HG03432 (cell line): Measurements from ENCODE around the gene LRRC18.

Experiments used
- ATAC-seq: cut with Tn5 transposase; IDR thresholded peaks from one replicate; pipeline ENCODE4 v1.9.1; 2021; ENCODE audit warnings: mild to moderate bottlenecking, moderate library complexity; ENCODE audit not compliant: unreplicated experiment

LRRC18 gene

GRCh38 chr10:48884179-48885045 is 55.2 kb downstream of the LRRC18 start:
- ATAC-seq: no peak

DNA sequence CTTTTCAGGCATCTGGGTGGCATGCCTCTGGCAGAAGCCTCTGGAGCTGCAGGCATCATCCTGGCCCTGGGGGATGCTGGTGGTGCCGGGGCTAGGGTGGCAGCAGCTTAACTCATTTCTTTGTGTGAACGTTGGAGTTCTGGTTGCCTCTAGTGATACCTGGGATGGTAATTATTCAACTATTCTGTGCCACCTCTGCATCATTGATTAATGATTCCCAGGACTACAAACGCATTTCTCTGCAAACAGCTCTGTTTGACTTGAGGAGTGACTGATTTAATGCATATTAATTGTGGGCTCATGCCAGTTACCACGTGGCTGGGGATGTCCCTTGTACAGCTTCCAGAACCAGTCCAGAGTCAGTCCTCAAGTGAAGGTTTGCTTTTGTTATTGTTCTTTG is 55.9 kb downstream of the LRRC18 start:
- ATAC-seq: no peak

- no peak for ATAC-seq
Measured at GRCh38 chr10:48882881-48883280, 56.8 kb downstream of the LRRC18 start.

DNA sequence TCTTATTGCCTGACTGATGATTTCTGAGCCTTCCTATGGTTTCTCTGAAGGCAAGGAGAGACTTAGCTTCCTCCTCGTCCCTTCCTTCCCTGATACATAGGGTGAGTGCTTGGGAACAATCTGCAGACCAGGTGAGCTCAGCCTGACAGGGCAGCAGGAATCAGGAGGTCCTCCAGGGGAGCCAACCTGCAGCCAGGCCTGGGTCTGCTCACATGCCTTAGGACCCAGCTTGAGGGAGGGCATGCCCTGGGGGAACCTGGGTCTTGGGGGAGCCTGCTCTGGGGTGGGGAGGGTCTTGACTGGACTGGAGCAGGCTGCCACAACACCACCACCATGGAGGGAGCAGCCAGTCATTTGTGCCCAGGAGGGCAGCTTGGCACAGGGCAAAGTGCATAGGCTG is 57.7 kb downstream of the LRRC18 start:
- no peak for ATAC-seq

DNA sequence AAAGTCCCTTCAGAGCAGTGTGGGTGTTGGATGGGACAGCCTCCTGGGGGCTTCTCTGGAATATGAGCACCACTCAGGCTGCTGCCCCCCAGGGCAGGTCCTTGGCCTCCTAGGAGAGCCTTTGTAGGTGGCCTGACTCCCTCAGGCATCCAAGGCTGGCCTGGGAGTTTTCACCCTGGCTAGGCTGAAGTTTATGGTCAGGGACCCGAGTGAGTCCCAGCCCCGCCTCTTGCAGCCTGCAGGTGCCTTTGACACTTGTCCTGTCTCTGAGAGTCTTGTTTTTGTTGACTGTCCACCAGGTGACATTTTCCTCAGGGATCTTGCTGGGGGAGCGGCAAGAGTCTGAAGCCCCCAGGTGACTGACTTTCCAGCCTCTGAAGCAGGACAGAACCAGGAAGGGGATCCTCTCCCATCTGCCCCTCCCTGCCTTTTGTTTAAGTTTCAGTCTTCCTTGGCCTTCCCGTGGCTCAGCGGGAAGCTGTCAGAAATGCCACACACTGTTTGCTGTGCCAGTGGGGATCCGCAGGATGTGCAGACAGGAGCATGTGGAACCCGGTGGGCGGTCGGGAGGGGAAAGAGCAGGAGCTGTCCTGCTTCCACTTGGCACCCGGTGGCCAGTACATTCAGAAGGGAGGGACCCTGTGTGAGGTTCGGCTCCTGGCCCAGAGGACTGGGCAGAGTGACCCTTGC is 59.5 kb downstream of the LRRC18 start:
- ATAC-seq: no peak

DNA sequence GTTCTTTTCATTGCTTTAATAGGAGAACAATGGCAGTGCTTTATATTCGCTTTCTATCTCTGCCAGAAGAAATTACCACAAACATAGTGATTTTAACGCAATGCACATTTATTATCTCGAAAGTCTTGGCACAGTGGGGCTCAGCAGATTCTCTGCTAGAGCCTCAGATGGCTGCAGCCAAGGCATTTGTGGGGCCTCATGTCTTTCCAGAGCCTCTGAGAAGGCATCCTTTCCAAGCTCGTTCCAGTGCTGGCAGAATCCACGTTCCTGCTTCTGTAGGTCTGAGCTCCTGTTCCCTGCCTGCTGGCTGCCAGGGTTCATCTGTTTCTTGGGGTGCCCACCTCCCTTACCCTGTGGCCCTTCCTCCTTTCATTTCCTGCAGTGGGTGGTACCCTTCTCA is 60.2 kb downstream of the LRRC18 start:
- ATAC-seq: no peak

- no peak for ATAC-seq
Measured at GRCh38 chr10:48878091-48878490, 61.5 kb downstream of the LRRC18 start.

- no peak for ATAC-seq
Measured at GRCh38 chr10:48872234-48872633, 67.4 kb downstream of the LRRC18 start.
